ENCODE results near the gene TSPAN5. TPM values are rescaled to one million over a fixed set of nuclear protein-coding genes. Genes with fewer than 3 reads are reported as not detected.

TSPAN5 gene
- total and polyA plus RNA-seq, 3 donors from 2014 or later, result 27.8 to 57.2 (median 30.8) TPM

- H3K4me1 ChIP-seq, result no peaks in the 10 kb centered on the region
- no peaks in the 10 kb centered on the region for H3K9me3 ChIP-seq
- H3K27me3 ChIP-seq, result no peaks in the 10 kb centered on the region
- no peak for DNase-seq
- intact Hi-C loops (cut with DNase I; ENCODE audit: low total_unique reads), result no loop called here
- no peaks in the 10 kb centered on the region for H3K36me3 ChIP-seq (ENCODE audit: low read depth, missing control alignments)
- TF ChIP-seq POLR2A (IDR thresholded peaks at IDR 0.05), result no peak
- TF ChIP-seq CTCF (IDR thresholded peaks at IDR 0.05), result no peak
- 81 to 83% methylated on average over 2 of the region's 2 CpGs for WGBS, 2 donors
- H3K4me3 ChIP-seq, result no peak overlapping the region
- no peak overlapping the region for H3K27ac ChIP-seq
Observed at GRCh38 chr4:98682719-98683118, 24.3 kb upstream of the TSPAN5 start.

DNA sequence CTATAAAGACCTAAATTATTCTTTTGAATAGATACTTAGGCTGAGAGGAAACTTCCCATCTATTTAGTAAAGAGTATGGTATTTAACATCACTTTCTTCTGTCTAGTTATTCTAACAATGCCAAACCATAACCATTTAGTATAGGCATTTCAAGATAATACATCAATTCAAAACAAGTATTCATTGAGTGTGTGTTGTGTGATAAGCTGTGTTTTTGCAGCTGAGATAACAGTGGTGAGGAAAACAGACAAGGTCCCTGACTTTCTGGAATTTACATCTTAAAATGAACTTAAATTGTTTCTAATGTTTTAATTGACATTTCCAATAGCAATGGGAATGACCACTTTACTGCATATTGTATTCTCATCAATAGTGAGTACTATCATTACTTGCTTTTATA lies 22.4 kb upstream of the TSPAN5 start:
- Histone ChIP-seq H3K4me3 (no peak overlapping the region), H3K4me1 (no peaks in the 10 kb centered on the region), H3K9me3 (no peaks in the 10 kb centered on the region), H3K27me3 (no peaks in the 10 kb centered on the region), H3K27ac (no peak overlapping the region), H3K36me3 (ENCODE audit: low read depth, missing control alignments) (no peaks in the 10 kb centered on the region)
- DNase-seq, result no peak
- TF ChIP-seq POLR2A (IDR thresholded peaks at IDR 0.05), result no peak
- intact Hi-C loops (cut with DNase I; ENCODE audit: low total_unique reads), result no loop called here

GRCh38 chr4:98679738-98680137 lies 21.3 kb upstream of the TSPAN5 start:
- no peak for DNase-seq
- Histone ChIP-seq H3K4me3 (no peak overlapping the region), H3K27me3 (no peaks in the 10 kb centered on the region), H3K9me3 (no peaks in the 10 kb centered on the region), H3K36me3 (ENCODE audit: low read depth, missing control alignments) (no peaks in the 10 kb centered on the region), H3K4me1 (no peaks in the 10 kb centered on the region), H3K27ac (no peak overlapping the region)
- intact Hi-C loops (cut with DNase I; ENCODE audit: low total_unique reads), result no loop called here
- 32 to 47% methylated on average over 4 of the region's 4 CpGs for WGBS, 2 donors
- TF ChIP-seq POLR2A (IDR thresholded peaks at IDR 0.05) (no peak), CTCF (IDR thresholded peaks at IDR 0.05) (no peak)

DNA sequence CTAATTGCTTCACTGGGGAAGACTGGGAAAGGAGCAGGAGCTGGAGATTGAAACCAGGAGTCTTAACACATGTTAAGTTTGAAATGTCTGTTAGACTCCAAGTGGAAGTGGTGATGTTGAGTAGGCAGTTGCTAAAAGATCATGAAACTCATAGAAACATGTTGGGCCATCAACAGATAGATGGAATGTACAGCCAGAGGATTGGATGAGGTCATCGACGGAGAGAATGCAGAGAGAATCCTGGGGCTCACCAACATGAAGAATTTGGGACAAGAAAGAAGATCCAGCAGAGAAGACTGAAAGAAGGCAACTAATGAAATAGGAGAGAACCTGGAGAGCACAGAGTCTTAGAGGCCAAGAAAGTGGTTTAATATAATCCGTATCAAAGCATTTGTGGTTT lies 19.4 kb upstream of the TSPAN5 start:
- H3K4me3 ChIP-seq, result no peak overlapping the region
- no peak for DNase-seq
- intact Hi-C loops (cut with DNase I; ENCODE audit: low total_unique reads), result no loop called here
- WGBS, 2 donors, result 96 to 98% methylated on average over 3 of the region's 3 CpGs
- no peak overlapping the region for H3K27ac ChIP-seq
- no peaks in the 10 kb centered on the region for H3K27me3 ChIP-seq
- H3K9me3 ChIP-seq, result no peaks in the 10 kb centered on the region
- no peaks in the 10 kb centered on the region for H3K4me1 ChIP-seq
- no peaks in the 10 kb centered on the region for H3K36me3 ChIP-seq (ENCODE audit: low read depth, missing control alignments)
- no peak for TF ChIP-seq CTCF (IDR thresholded peaks at IDR 0.05)

DNA sequence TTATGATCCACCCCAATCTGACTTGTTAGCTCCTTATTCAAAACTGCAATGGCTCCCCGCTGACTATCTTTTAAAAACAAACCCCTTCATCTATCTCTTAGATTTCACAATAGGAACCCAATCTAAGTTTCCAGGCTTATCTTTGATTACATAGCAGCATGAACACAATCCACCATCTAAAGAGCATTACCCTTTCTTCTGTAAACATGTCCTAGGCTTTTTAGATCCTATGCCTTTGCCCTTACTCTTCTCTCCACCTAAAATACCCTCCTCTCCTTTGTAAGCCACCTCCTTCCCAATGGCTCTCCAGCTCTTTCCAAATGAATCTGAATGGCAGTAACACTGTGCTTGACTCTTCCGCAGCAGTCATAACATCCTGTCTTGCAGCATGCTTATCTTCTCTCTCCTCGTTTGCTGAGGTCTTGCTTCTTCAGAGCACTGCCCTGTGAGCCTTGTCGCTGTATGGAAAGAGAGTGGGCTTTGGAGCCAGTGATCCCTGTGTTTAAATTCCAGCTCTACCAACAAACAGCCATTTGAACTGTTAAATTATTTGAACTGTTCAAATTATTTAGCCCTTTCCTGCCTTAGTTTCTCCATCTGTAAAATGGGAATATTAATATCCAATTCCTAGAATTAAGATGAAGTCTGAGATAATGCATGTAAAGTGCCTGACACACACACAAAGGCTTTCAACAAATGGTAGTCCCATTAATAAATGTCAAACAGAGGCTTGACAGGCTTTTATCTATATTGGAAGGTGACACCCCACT lies 16.2 kb upstream of the TSPAN5 start:
- H3K27me3 ChIP-seq, result no peaks in the 10 kb centered on the region
- no peak overlapping the region for H3K4me3 ChIP-seq
- no peak for DNase-seq
- no peaks in the 10 kb centered on the region for H3K9me3 ChIP-seq
- intact Hi-C loops (cut with DNase I; ENCODE audit: low total_unique reads), result no loop called here
- no peaks in the 10 kb centered on the region for H3K4me1 ChIP-seq
- 73 to 81% methylated on average over 4 of the region's 4 CpGs for WGBS, 2 donors
- H3K36me3 ChIP-seq (ENCODE audit: low read depth, missing control alignments), result no peaks in the 10 kb centered on the region
- TF ChIP-seq CTCF (IDR thresholded peaks at IDR 0.05), result no peak
- no peak for TF ChIP-seq POLR2A (IDR thresholded peaks at IDR 0.05)
- H3K27ac ChIP-seq, result no peak overlapping the region

Data from testis (tissue), 3 donors.